Articular chondrocyte of knee joint (primary cell): Measurements from ENCODE around the gene TMEM45B. TPM values are rescaled to one million over a fixed set of nuclear protein-coding genes. Genes with fewer than 3 reads are reported as not detected.

Source experiments
- small RNA-seq: library from RNA; depleted of rRNA; stranded (forward); fragments of <200 nt; gene quantifications from one replicate; pipeline ENCODE3, GENCODE V24; 2012
- total RNA-seq: library from RNA; depleted of rRNA; stranded (reverse); fragments of >200 nt; gene quantifications from 2 replicates; pipeline ENCODE4 v1.2.3, GENCODE V29; 2012

TMEM45B gene
- total RNA-seq = not detected in 2 replicates

DNA sequence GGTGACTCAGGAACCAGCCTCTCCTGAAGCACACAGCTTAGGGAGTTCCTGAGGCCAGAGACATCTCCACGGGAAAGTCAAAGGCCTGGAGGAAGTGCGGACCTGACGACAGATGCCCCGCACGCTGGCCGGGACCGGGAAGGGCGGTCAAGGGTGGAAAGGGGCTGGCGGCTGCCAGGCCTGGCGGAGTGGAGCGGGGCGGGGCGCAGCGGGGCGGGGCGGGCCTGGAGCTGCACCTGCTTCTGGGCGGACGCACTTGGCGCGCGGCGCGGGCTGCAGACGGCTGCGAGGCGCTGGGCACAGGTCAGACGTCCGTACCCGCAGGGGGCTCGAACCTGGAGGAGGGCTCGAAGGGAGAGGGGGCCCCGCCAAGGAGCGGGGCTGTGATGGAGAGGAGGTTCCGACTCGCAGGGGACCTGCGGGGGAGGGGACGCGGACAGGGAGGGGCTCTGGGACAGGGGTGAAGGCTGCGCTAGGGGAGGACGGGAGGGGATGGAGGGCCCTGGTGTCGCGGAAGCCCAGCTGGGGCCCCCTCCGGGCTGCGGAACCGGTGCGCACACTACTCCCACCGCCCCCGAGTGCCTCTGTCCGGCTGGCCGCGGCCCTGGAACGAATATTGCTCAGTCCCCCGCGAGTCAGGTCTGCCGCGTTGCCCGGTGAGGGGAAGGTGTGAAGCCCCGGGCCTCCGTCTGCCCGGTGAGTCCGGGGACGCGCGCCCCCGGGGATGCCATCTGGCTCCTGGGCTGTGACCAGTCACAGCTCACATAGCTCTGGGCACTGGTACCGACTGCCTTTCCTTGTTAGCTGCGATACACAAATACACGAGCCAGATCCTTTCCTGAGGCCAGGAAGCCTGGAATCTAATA is at the start of gene TMEM45B:
Gene TMEM45B, plus strand, starts transcription at position 253 of the 866 bp plus-strand sequence. CDS start 36,635 bp downstream, outside the sequence.

GRCh38 chr11:129895126-129896041 is 79.7 kb downstream of the TMEM45B start, which contains the start of gene NFRKB:
TSS of gene NFRKB (minus strand) at chr11:129895578. CDS start at chr11:129892849, 2,729 bp downstream.

Small RNA genes within 50 kb of the gene (small RNA-seq; reads per million reads assigned to genes)
- not detected for gene AP003327.1

Other genes with a start within 250 kb of the TMEM45B start
- 18.5 and 21.3 TPM in 2 replicates for gene NFRKB, start 79.7 kb downstream of the TMEM45B start, total RNA-seq
- 6.4 and 8.5 TPM in 2 replicates for gene PRDM10, start 187.0 kb downstream of the TMEM45B start, total RNA-seq